ENCODE data around the gene LRWD1. TPM values are rescaled to one million over a fixed set of nuclear protein-coding genes. Genes with fewer than 3 reads are reported as not detected.
A peak's percentile ranks its signal among the peaks of the same experiment; 100 is the strongest.

The LRWD1 gene
- total RNA-seq, 1 donor from 2014 or later, result 24.4 TPM

GRCh38 chr7:102456327-102456726 is 8.5 kb upstream of the LRWD1 start:
- no peak overlapping the region for H3K4me3 ChIP-seq
- no peaks in the 10 kb centered on the region for H3K9me3 ChIP-seq
- intact Hi-C loops (cut with DNase I), result no loop called here
- H3K27ac ChIP-seq, result no peak overlapping the region
- TF ChIP-seq CTCF (IDR thresholded peaks at IDR 0.05), result no peak
- H3K36me3 ChIP-seq, result peaks cover 37 to 44% of the 10 kb centered on the region in 2 donors
- H3K27me3 ChIP-seq, result no peaks in the 10 kb centered on the region
- DNase-seq (ENCODE audit: low spot score in 2 of 2), result no peak
- H3K4me1 ChIP-seq, result no peaks in the 10 kb centered on the region

GRCh38 chr7:102457352-102457924 is 7.3 kb upstream of the LRWD1 start:
- no peaks in the 10 kb centered on the region for H3K9me3 ChIP-seq
- no peaks in the 10 kb centered on the region for H3K27me3 ChIP-seq
- H3K36me3 ChIP-seq, result peaks cover 37 to 44% of the 10 kb centered on the region in 2 donors
- no peak overlapping the region for H3K4me3 ChIP-seq
- H3K4me1 ChIP-seq, result no peaks in the 10 kb centered on the region
- intact Hi-C loops (cut with DNase I), result no loop called here
- TF ChIP-seq CTCF (IDR thresholded peaks at IDR 0.05), result no peak
- H3K27ac ChIP-seq, result no peak overlapping the region
- no peak for DNase-seq (ENCODE audit: low spot score in 2 of 2)

- H3K27ac ChIP-seq, result no peak overlapping the region
- no peak for TF ChIP-seq CTCF (IDR thresholded peaks at IDR 0.05)
- no peak overlapping the region for H3K4me3 ChIP-seq
- intact Hi-C loops (cut with DNase I), result no loop called here
- peaks cover 37 to 44% of the 10 kb centered on the region in 2 donors for H3K36me3 ChIP-seq
- peaks cover 6 to 8% of the 10 kb centered on the region in 2 donors for H3K4me1 ChIP-seq
- no peaks in the 10 kb centered on the region for H3K9me3 ChIP-seq
- H3K27me3 ChIP-seq, result no peaks in the 10 kb centered on the region
- no peak for DNase-seq (ENCODE audit: low spot score in 2 of 2)
Measured at GRCh38 chr7:102459221-102459844, 5.5 kb upstream of the LRWD1 start.

- Histone ChIP-seq H3K9me3 (no peaks in the 10 kb centered on the region), H3K4me3 (no peak overlapping the region), H3K27ac (no peak overlapping the region), H3K4me1 (peaks cover 6 to 8% of the 10 kb centered on the region in 2 donors), H3K27me3 (no peaks in the 10 kb centered on the region), H3K36me3 (peaks cover 37 to 38% of the 10 kb centered on the region in 2 donors)
- intact Hi-C loops (cut with DNase I), result no loop called here
- DNase-seq (ENCODE audit: low spot score in 2 of 2), result no peak
- TF ChIP-seq CTCF (IDR thresholded peaks at IDR 0.05), result no peak
Measured at GRCh38 chr7:102460467-102460866, 4.3 kb upstream of the LRWD1 start.

GRCh38 chr7:102463841-102464576 is 775 bp upstream of the LRWD1 start:
- H3K36me3 ChIP-seq, result peaks cover 4 to 6% of the 10 kb centered on the region in 2 donors
- H3K4me1 ChIP-seq, result peaks cover 11 to 15% of the 10 kb centered on the region in 2 donors
- H3K27ac ChIP-seq, result peak overlapping the region; percentile 64 to 78
- H3K9me3 ChIP-seq, result no peaks in the 10 kb centered on the region
- no peak for TF ChIP-seq CTCF (IDR thresholded peaks at IDR 0.05)
- H3K27me3 ChIP-seq, result no peaks in the 10 kb centered on the region
- no peak for DNase-seq (ENCODE audit: low spot score in 2 of 2)
- H3K4me3 ChIP-seq, result peak overlapping the region; percentile 85 to 99
- intact Hi-C loops (cut with DNase I), result loop anchor here (2.0 kb wide), 1 partner anchor 31 kb away; the partner anchor contains the start of gene ORAI2
